ENCODE data around the gene NKIRAS1. TPM values are rescaled to one million over a fixed set of nuclear protein-coding genes. Genes with fewer than 3 reads are reported as not detected.

The NKIRAS1 gene
- total RNA-seq, 1 donor from 2014 or later = 7.1 TPM

- H3K4me3 ChIP-seq (ENCODE audit: low read depth, low read length) = no peak overlapping the region
- DNase-seq (ENCODE audit: low read depth) = no peak
- H3K36me3 ChIP-seq (ENCODE audit: control insufficient read depth, insufficient read depth, low read length) = no peaks in the 10 kb centered on the region
- TF ChIP-seq CTCF (IDR thresholded peaks at IDR 0.05; ENCODE audit: insufficient read depth, low read length, poor library complexity, severe bottlenecking) = no peak
- no peaks in the 10 kb centered on the region for H3K27me3 ChIP-seq (ENCODE audit: control insufficient read depth, insufficient read depth, low read length)
These were observed 43.9 kb upstream of the NKIRAS1 start for GRCh38 chr3:23960649-23961048.

- Histone ChIP-seq H3K27me3 (ENCODE audit: control insufficient read depth, insufficient read depth, low read length) (no peaks in the 10 kb centered on the region), H3K36me3 (ENCODE audit: control insufficient read depth, insufficient read depth, low read length) (no peaks in the 10 kb centered on the region), H3K4me3 (ENCODE audit: low read depth, low read length) (no peak overlapping the region)
- TF ChIP-seq CTCF (IDR thresholded peaks at IDR 0.05; ENCODE audit: insufficient read depth, low read length, poor library complexity, severe bottlenecking) = no peak
- peak; percentile 83 for DNase-seq (ENCODE audit: low read depth)
These were observed 42.5 kb upstream of the NKIRAS1 start for GRCh38 chr3:23959135-23959900.

- H3K27me3 ChIP-seq (ENCODE audit: control insufficient read depth, insufficient read depth, low read length) = no peaks in the 10 kb centered on the region
- no peaks in the 10 kb centered on the region for H3K36me3 ChIP-seq (ENCODE audit: control insufficient read depth, insufficient read depth, low read length)
- no peak for TF ChIP-seq CTCF (IDR thresholded peaks at IDR 0.05; ENCODE audit: insufficient read depth, low read length, poor library complexity, severe bottlenecking)
- no peak overlapping the region for H3K4me3 ChIP-seq (ENCODE audit: low read depth, low read length)
- no peak for DNase-seq (ENCODE audit: low read depth)
These were observed 39.9 kb upstream of the NKIRAS1 start for GRCh38 chr3:23956701-23957100.

- no peak overlapping the region for H3K4me3 ChIP-seq (ENCODE audit: low read depth, low read length)
- DNase-seq (ENCODE audit: low read depth) = no peak
- TF ChIP-seq CTCF (IDR thresholded peaks at IDR 0.05; ENCODE audit: insufficient read depth, low read length, poor library complexity, severe bottlenecking) = no peak
These were observed 37.4 kb upstream of the NKIRAS1 start for GRCh38 chr3:23954144-23954543.

GRCh38 chr3:23953523-23953922 is 36.7 kb upstream of the NKIRAS1 start:
- Histone ChIP-seq H3K36me3 (ENCODE audit: control insufficient read depth, insufficient read depth, low read length) (no peaks in the 10 kb centered on the region), H3K27me3 (ENCODE audit: control insufficient read depth, insufficient read depth, low read length) (no peaks in the 10 kb centered on the region), H3K4me3 (ENCODE audit: low read depth, low read length) (no peak overlapping the region)
- TF ChIP-seq CTCF (IDR thresholded peaks at IDR 0.05; ENCODE audit: insufficient read depth, low read length, poor library complexity, severe bottlenecking) = no peak
- no peak for DNase-seq (ENCODE audit: low read depth)

More at GRCh38 chr3:23954144-23954543, 37.4 kb upstream of the NKIRAS1 start:
- no peaks in the 10 kb centered on the region for H3K36me3 ChIP-seq (ENCODE audit: control insufficient read depth, insufficient read depth, low read length)
- H3K27me3 ChIP-seq (ENCODE audit: control insufficient read depth, insufficient read depth, low read length) = no peaks in the 10 kb centered on the region

GRCh38 chr3:23952646-23953045 is 35.9 kb upstream of the NKIRAS1 start:
- no peaks in the 10 kb centered on the region for H3K36me3 ChIP-seq (ENCODE audit: control insufficient read depth, insufficient read depth, low read length)
- no peak for DNase-seq (ENCODE audit: low read depth)
- no peak for TF ChIP-seq CTCF (IDR thresholded peaks at IDR 0.05; ENCODE audit: insufficient read depth, low read length, poor library complexity, severe bottlenecking)
- no peak overlapping the region for H3K4me3 ChIP-seq (ENCODE audit: low read depth, low read length)
- H3K27me3 ChIP-seq (ENCODE audit: control insufficient read depth, insufficient read depth, low read length) = no peaks in the 10 kb centered on the region

Measured in kidney epithelial cell (primary cell).